Measurements from ENCODE around the gene FAM78A. TPM values are rescaled to one million over a fixed set of nuclear protein-coding genes. Genes with fewer than 3 reads are reported as not detected.
"Not testable (repeated sequence)": the region's sequence is repeated elsewhere in the genome, so short reads cannot be mapped to it uniquely, and the experiment has no call there.

Gene FAM78A
- total RNA-seq, 1 donor from 2014 or later = 3.6 TPM

GRCh38 chr9:131281119-131281965 is 5.0 kb upstream of the FAM78A start:
- DNase-seq = no peak

GRCh38 chr9:131280660-131281059 is 4.3 kb upstream of the FAM78A start:
- DNase-seq = no peak

- DNase-seq = no peak
Observed at GRCh38 chr9:131279863-131280570, 3.7 kb upstream of the FAM78A start.

GRCh38 chr9:131279196-131279862 is 3.0 kb upstream of the FAM78A start:
- DNase-seq = no peak

- DNase-seq = no peak
Observed at GRCh38 chr9:131278702-131279111, 2.4 kb upstream of the FAM78A start.

- peak; percentile 82 for DNase-seq
Observed at GRCh38 chr9:131277910-131278701, 1.8 kb upstream of the FAM78A start.

- no peak for DNase-seq
Observed at GRCh38 chr9:131277287-131277909, 1.1 kb upstream of the FAM78A start.

- no peak for DNase-seq
Observed at GRCh38 chr9:131276891-131277286, 579 bp upstream of the FAM78A start.

GRCh38 chr9:131275332-131276093 is 797 bp downstream of the FAM78A start:
- no peak for DNase-seq

GRCh38 chr9:131274674-131275331 is 1.5 kb downstream of the FAM78A start:
- no peak for DNase-seq

- DNase-seq = no peak
Observed at GRCh38 chr9:131273856-131274673, 2.2 kb downstream of the FAM78A start.

- DNase-seq = no peak
Observed at GRCh38 chr9:131273146-131273855, 3.0 kb downstream of the FAM78A start.

- DNase-seq = no peak
Observed at GRCh38 chr9:131272212-131272611, 4.1 kb downstream of the FAM78A start.

- DNase-seq = no peak
Observed at GRCh38 chr9:131271506-131271931, 4.8 kb downstream of the FAM78A start.

- not testable (repeated sequence) for DNase-seq
Observed at GRCh38 chr9:131271016-131271273, 5.4 kb downstream of the FAM78A start.

- peak; percentile 24 for DNase-seq
Observed at GRCh38 chr9:131270171-131271015, 5.9 kb downstream of the FAM78A start.

GRCh38 chr9:131266266-131267229 is 9.8 kb downstream of the FAM78A start:
- DNase-seq = no peak

Measured in skin of body (tissue), 2 donors.